GM19397 (cell line): ENCODE data around the gene GTF3C1.
"Not testable (repeated sequence)": the region's sequence is repeated elsewhere in the genome, so short reads cannot be mapped to it uniquely, and the experiment has no call there.

Source experiments
- ATAC-seq: cut with Tn5 transposase; IDR thresholded peaks from one replicate; pipeline ENCODE4 v1.9.1; 2021; ENCODE audit warnings: mild to moderate bottlenecking, moderate library complexity; ENCODE audit not compliant: unreplicated experiment

The GTF3C1 gene

GRCh38 chr16:27549746-27550581 lies at the start of gene GTF3C1, which contains the start of gene KATNIP:
Gene GTF3C1 (minus strand): TSS chr16:27549913. CDS start chr16:27549890, 23 bp downstream.
Gene KATNIP (plus strand): TSS chr16:27550144. CDS start chr16:27550171, 27 bp downstream.
- ATAC-seq = peak; percentile 98

GRCh38 chr16:27598931-27599565 lies 49.3 kb upstream of the GTF3C1 start:
- ATAC-seq = no peak

- no peak for ATAC-seq
These were observed 48.5 kb upstream of the GTF3C1 start for GRCh38 chr16:27598220-27598619.

- no peak for ATAC-seq
These were observed 47.6 kb upstream of the GTF3C1 start for GRCh38 chr16:27597361-27597760.

GRCh38 chr16:27596411-27596810 lies 46.7 kb upstream of the GTF3C1 start:
- ATAC-seq = no peak

- ATAC-seq = no peak
These were observed 46.3 kb upstream of the GTF3C1 start for GRCh38 chr16:27595993-27596392.

- ATAC-seq = no peak
These were observed 45.8 kb upstream of the GTF3C1 start for GRCh38 chr16:27595475-27595874.

GRCh38 chr16:27591837-27592236 lies 42.1 kb upstream of the GTF3C1 start:
- no peak for ATAC-seq

- ATAC-seq = no peak
These were observed 38.3 kb upstream of the GTF3C1 start for GRCh38 chr16:27588057-27588456.

GRCh38 chr16:27586711-27587110 lies 37.0 kb upstream of the GTF3C1 start:
- no peak for ATAC-seq

GRCh38 chr16:27585200-27585599 lies 35.5 kb upstream of the GTF3C1 start:
- ATAC-seq = no peak

- ATAC-seq = no peak
These were observed 33.9 kb upstream of the GTF3C1 start for GRCh38 chr16:27583634-27584033.

- no peak for ATAC-seq
These were observed 33.2 kb upstream of the GTF3C1 start for GRCh38 chr16:27582883-27583282.

GRCh38 chr16:27579087-27579980 lies 29.6 kb upstream of the GTF3C1 start:
- no peak for ATAC-seq

GRCh38 chr16:27576729-27577128 lies 27.0 kb upstream of the GTF3C1 start:
- no peak for ATAC-seq

GRCh38 chr16:27572711-27573110 lies 23.0 kb upstream of the GTF3C1 start:
- ATAC-seq = no peak

- ATAC-seq = no peak
These were observed 22.0 kb upstream of the GTF3C1 start for GRCh38 chr16:27571433-27572326.

GRCh38 chr16:27570986-27571385 lies 21.3 kb upstream of the GTF3C1 start:
- ATAC-seq = not testable (repeated sequence)

- ATAC-seq = no peak
These were observed 18.4 kb upstream of the GTF3C1 start for GRCh38 chr16:27568077-27568476.

- ATAC-seq = no peak
These were observed 16.7 kb upstream of the GTF3C1 start for GRCh38 chr16:27566417-27566816.
